Measurements from ENCODE around the gene TMIGD3. TPM values are rescaled to one million over a fixed set of nuclear protein-coding genes. Genes with fewer than 3 reads are reported as not detected.

Gene TMIGD3
- total RNA-seq, 1 donor from 2014 or later: 9.0 TPM

DNA sequence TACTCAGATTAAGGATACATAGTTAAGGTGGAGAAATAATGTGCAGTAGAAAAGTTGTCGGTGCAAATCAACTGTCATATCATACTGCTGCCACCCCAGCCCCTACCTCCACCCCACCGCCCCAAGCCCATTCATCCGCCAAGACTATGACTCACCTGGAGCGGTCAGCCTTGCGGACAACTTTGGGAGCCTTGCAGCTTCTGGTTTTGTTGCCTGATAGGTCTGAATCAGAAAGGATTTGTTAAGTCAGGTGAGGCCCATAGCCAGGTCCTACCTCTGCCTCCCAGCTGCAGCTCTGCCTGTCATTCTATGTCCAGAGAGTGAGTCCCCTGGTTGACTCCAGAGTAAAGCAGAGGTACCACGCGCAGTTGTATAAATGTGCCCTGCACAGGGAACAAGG lies 17.0 kb downstream of the TMIGD3 start:
- Histone ChIP-seq H3K36me3 (no peaks in the 10 kb centered on the region), H3K9me3 (no peaks in the 10 kb centered on the region), H3K27ac (no peak overlapping the region), H3K4me1 (peaks cover 21% of the 10 kb centered on the region), H3K4me3 (no peak overlapping the region), H3K27me3 (ENCODE audit: low read depth) (no peaks in the 10 kb centered on the region)
- ATAC-seq: no peak
- intact Hi-C loops (cut with DNase I): loop anchor here (10.0 kb wide), 1 partner anchor 278 kb away; no protein-coding TSS in a partner anchor
- TF ChIP-seq, protein P1, sequence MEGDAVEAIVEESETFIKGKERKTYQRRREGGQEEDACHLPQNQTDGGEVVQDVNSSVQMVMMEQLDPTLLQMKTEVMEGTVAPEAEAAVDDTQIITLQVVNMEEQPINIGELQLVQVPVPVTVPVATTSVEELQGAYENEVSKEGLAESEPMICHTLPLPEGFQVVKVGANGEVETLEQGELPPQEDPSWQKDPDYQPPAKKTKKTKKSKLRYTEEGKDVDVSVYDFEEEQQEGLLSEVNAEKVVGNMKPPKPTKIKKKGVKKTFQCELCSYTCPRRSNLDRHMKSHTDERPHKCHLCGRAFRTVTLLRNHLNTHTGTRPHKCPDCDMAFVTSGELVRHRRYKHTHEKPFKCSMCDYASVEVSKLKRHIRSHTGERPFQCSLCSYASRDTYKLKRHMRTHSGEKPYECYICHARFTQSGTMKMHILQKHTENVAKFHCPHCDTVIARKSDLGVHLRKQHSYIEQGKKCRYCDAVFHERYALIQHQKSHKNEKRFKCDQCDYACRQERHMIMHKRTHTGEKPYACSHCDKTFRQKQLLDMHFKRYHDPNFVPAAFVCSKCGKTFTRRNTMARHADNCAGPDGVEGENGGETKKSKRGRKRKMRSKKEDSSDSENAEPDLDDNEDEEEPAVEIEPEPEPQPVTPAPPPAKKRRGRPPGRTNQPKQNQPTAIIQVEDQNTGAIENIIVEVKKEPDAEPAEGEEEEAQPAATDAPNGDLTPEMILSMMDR (IDR thresholded peaks at IDR 0.05): no peak
- DNase-seq: no peak

DNA sequence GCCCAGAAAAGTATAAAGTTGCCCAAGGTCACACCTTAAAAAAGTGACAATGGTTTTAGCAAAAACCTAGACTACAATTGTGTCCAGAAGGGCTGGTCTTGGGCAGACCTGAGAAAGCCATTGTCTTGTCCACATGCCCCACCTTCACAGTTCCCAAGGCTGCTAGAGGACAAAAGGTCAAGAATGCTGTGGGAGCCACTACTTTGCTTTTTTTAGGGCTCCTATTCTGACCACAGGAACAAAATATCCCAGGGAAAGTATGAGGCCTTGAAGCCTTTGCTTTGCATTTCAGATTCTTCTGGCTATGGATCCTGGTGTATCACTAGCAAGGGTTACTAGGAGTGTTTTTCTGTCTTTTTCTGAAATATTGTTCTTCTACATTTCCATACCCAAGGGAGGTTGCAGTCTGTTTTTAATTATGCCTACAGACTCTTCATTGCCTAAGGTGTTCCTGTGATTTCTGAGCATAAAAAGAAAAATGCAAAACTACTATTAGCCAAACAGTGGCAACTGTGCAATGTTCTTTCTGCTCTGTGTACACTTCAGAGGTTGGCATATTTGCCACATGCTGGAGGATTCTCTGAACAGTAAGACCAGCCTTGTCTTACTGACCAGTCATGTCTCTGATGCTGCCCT lies 18.9 kb downstream of the TMIGD3 start:
- ATAC-seq (no peak), DNase-seq (no peak)
- TF ChIP-seq, protein P1 (IDR thresholded peaks at IDR 0.05): no peak
- Histone ChIP-seq H3K4me3 (no peak overlapping the region), H3K9me3 (no peaks in the 10 kb centered on the region), H3K36me3 (no peaks in the 10 kb centered on the region), H3K4me1 (peaks cover 18% of the 10 kb centered on the region), H3K27me3 (ENCODE audit: low read depth) (no peaks in the 10 kb centered on the region), H3K27ac (no peak overlapping the region)
- intact Hi-C loops (cut with DNase I): loop anchor here (10.0 kb wide), 1 partner anchor 280 kb away; no protein-coding TSS in a partner anchor

DNA sequence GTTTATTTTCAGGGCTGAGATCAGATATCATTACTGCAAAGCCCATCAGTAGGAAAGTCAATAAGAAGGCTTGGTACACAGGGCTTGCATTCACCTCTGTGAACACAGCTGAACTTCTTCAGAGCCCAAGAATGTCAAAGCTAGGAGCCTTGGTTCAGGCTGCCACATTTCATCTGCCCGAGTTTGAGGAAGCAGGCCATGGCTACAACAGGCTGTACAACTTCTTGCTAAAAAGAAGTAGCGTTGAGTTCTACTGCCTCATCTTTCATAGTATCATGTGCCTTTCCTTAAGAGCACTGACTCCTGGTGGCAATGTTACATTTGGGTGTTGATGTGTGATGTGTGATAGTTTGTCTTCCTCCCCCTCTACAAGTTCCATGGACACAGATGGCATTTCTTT lies 19.6 kb downstream of the TMIGD3 start:
- peaks cover 18% of the 10 kb centered on the region for H3K4me1 ChIP-seq
- no peak for ATAC-seq
- intact Hi-C loops (cut with DNase I): loop anchor here (10.0 kb wide), 1 partner anchor 281 kb away; no protein-coding TSS in a partner anchor

DNA sequence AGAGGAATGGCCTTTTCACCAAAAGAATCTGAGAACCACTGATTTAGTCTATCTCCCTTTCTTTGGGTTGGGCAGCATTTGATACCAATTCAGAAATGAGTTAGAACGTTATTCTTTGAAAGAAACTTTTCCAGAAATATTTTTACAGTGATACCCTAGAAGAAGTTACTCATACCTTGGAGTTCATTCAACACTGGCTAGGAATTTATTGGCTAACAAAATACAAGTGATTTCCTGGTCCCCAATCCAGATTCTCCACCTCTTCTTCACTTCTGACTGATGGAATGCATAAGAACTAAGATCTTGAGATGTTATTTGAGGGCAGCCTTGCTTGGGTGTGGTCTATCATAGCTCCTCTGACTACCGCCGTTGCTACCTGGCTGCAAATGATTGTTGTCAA lies 20.3 kb downstream of the TMIGD3 start:
- peaks cover 18% of the 10 kb centered on the region for H3K4me1 ChIP-seq
- H3K4me3 ChIP-seq: no peak overlapping the region
- DNase-seq (no peak), ATAC-seq (no peak)
- H3K9me3 ChIP-seq: no peaks in the 10 kb centered on the region
- intact Hi-C loops (cut with DNase I): loop anchor here (10.0 kb wide), 1 partner anchor 282 kb away; no protein-coding TSS in a partner anchor
- TF ChIP-seq, protein P1 (IDR thresholded peaks at IDR 0.05): no peak
- no peak overlapping the region for H3K27ac ChIP-seq
- no peaks in the 10 kb centered on the region for H3K27me3 ChIP-seq (ENCODE audit: low read depth)
- peaks cover 7% of the 10 kb centered on the region for H3K36me3 ChIP-seq

More for the DNA sequence above, 19.6 kb downstream of the TMIGD3 start:
- H3K36me3 ChIP-seq: no peaks in the 10 kb centered on the region
- no peaks in the 10 kb centered on the region for H3K27me3 ChIP-seq (ENCODE audit: low read depth)
- H3K4me3 ChIP-seq: no peak overlapping the region
- no peak overlapping the region for H3K27ac ChIP-seq
- TF ChIP-seq, protein P1 (IDR thresholded peaks at IDR 0.05): no peak
- DNase-seq: no peak
- H3K9me3 ChIP-seq: no peaks in the 10 kb centered on the region

DNA sequence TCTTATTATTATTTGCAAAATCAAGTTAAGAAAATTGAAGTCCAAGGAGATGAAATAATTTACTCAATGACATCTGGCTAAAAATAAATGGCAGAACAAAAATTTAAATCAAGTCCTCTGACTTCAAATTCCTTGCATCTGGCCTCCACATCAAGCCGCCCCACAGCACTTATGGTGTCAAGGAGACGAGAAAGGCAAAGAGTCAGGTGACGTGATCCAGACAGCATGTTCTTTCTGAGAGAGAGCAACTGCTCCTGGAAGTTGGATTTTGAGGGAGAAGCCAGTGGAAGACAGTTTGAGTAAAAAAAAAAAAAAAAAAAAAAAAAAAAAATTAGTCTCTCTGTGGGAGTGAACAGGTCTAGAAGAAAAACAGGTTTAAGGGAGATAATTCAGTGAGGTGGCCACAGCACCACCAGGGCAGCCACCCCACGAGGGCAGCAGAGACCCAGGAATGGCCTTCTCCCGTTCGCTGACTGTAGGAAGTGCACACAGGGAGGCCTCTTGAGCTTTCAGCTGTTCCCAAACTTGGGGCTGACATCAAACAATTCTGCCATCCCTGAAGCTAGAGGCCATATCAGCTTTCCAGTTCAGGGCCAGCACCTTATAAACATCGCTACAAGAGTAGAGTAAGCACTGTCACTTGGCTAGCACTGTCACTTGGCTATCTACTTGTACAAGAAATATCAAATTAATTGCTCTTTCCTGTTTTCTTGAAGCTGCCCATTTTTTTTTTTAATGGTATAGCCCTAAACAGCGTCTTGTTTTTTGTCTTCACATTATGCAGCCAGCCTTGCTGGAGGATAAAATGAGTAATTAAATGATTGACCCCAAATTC lies 21.8 kb downstream of the TMIGD3 start:
- H3K27ac ChIP-seq: no peak overlapping the region

More for the DNA sequence above, 21.8 kb downstream of the TMIGD3 start:
- Histone ChIP-seq H3K9me3 (no peaks in the 10 kb centered on the region), H3K4me3 (no peak overlapping the region), H3K36me3 (peaks cover 12% of the 10 kb centered on the region), H3K27me3 (ENCODE audit: low read depth) (no peaks in the 10 kb centered on the region), H3K4me1 (peaks cover 21% of the 10 kb centered on the region)
- intact Hi-C loops (cut with DNase I): loop anchor here (10.0 kb wide), 1 partner anchor 283 kb away; no protein-coding TSS in a partner anchor
- DNase-seq (peak; percentile 88), ATAC-seq (peak; percentile 94 to 95)
- TF ChIP-seq, protein P1 (IDR thresholded peaks at IDR 0.05): peak; percentile 75

Data from lower lobe of right lung (tissue), 2 donors.